CD14-positive monocyte (primary cell): ENCODE measurements around the gene ADORA3. TPM values are rescaled to one million over a fixed set of nuclear protein-coding genes. Genes with fewer than 3 reads are reported as not detected.

Experiments
- DNase-seq, 3 donors: peaks; one replicate each; pipeline ENCODE4 v3.0.0-alpha.2; 2011 to 2022
- H2AFZ ChIP-seq: 2 replicates; pipeline ENCODE4 v1.6.0; 2012; ENCODE audit warnings: mild to moderate bottlenecking, low read depth, low read length, inconsistent platforms; ENCODE audit not compliant: insufficient read depth, poor library complexity, severe bottlenecking
- H3K27ac ChIP-seq, 2 donors: 1 replicate in 1 of 2; 2 replicates in 1 of 2; pipeline ENCODE4 v1.5.1; 2012 to 2013; ENCODE audit warnings: low read length in 2 of 2, control low read depth in 1 of 2, inconsistent platforms in 1 of 2, low read depth in 1 of 2, mild to moderate bottlenecking in 1 of 2
- H3K27me3 ChIP-seq, 2 donors: one replicate each; pipeline versions ENCODE4 v1.6.0 to v1.6.1; 2011 to 2013; ENCODE audit warnings: low read length in 2 of 2; ENCODE audit not compliant: control insufficient read depth in 2 of 2, insufficient read depth in 2 of 2
- H3K36me3 ChIP-seq, 2 donors: replicated peaks in 1 of 2; 1 replicate in 1 of 2; 2 replicates in 1 of 2; pipeline versions ENCODE4 v1.5.1 to v1.6.1; 2012 to 2013; ENCODE audit warnings: low read length in 2 of 2, control low read depth in 1 of 2, inconsistent platforms in 1 of 2, mild to moderate bottlenecking in 1 of 2; ENCODE audit not compliant: insufficient read depth in 2 of 2, control insufficient read depth in 1 of 2
- H3K4me1 ChIP-seq, 2 donors: 1 replicate in 1 of 2; 2 replicates in 1 of 2; pipeline versions ENCODE4 v1.5.1 to v1.6.1; 2012 to 2013; ENCODE audit warnings: low read length in 2 of 2, control low read depth in 1 of 2, inconsistent platforms in 1 of 2, mild to moderate bottlenecking in 1 of 2, moderate library complexity in 1 of 2; ENCODE audit not compliant: insufficient read depth in 2 of 2, control insufficient read depth in 1 of 2
- H3K4me2 ChIP-seq: replicated peaks from 2 replicates; pipeline ENCODE3; 2012; ENCODE audit warnings: low read length, moderate library complexity, mild to moderate bottlenecking; ENCODE audit not compliant: poor library complexity, severe bottlenecking; ENCODE audit errors: extremely low read depth
- H3K4me3 ChIP-seq, 3 experiments: fragments of 200-600 bp in 1 of 3; sonication (generic) in 1 of 3; replicated peaks in 1 of 3; 1 replicate in 2 of 3; 2 replicates in 1 of 3; pipeline ENCODE4 v1.5.1; 2011 to 2013; ENCODE audit warnings: low read length in 3 of 3, mild to moderate bottlenecking in 3 of 3, control low read depth in 2 of 3, low read depth in 2 of 3, inconsistent platforms in 1 of 3, moderate library complexity in 1 of 3
- H3K79me2 ChIP-seq: 2 replicates; pipeline ENCODE4 v1.6.0; 2012; ENCODE audit warnings: mild to moderate bottlenecking, control low read depth, inconsistent platforms, low read length, moderate library complexity; ENCODE audit not compliant: insufficient read depth
- H3K9ac ChIP-seq: 2 replicates; pipeline ENCODE4 v1.6.0; 2017; ENCODE audit warnings: low read length, mild to moderate bottlenecking; ENCODE audit not compliant: insufficient read depth, poor library complexity, severe bottlenecking
- H3K9me3 ChIP-seq, 2 donors: replicated peaks in 1 of 2; 1 replicate in 1 of 2; 2 replicates in 1 of 2; pipeline versions ENCODE4 v1.5.1 to v1.6.1; 2012 to 2013; ENCODE audit warnings: low read length in 2 of 2, control low read depth in 1 of 2; ENCODE audit not compliant: control insufficient read depth in 1 of 2, insufficient read depth in 1 of 2
- H4K20me1 ChIP-seq: 2 replicates; pipeline ENCODE4 v1.6.0; 2012; ENCODE audit warnings: mild to moderate bottlenecking, low read length, control low read depth, moderate library complexity; ENCODE audit not compliant: insufficient read depth
- H3K27ac Mint-ChIP-seq, 7 donors: one replicate each; pipeline ENCODE4 v1.8.0; 2020; ENCODE audit warnings: mild to moderate bottlenecking in 7 of 7, mixed read lengths in 7 of 7, moderate library complexity in 6 of 7, inconsistent platforms in 2 of 7
- H3K27me3 Mint-ChIP-seq, 3 donors: one replicate each; pipeline ENCODE4 v1.8.0; 2021 to 2022; ENCODE audit warnings: low read depth in 3 of 3, mild to moderate bottlenecking in 3 of 3, mixed read lengths in 3 of 3, moderate library complexity in 3 of 3, inconsistent platforms in 1 of 3
- H3K36me3 Mint-ChIP-seq, 2 donors: one replicate each; pipeline ENCODE4 v1.8.0; 2020; ENCODE audit warnings: mixed read lengths in 2 of 2, inconsistent platforms in 1 of 2, mild to moderate bottlenecking in 1 of 2
- H3K4me1 Mint-ChIP-seq: one replicate; pipeline ENCODE4 v1.8.0; 2020; ENCODE audit warnings: mild to moderate bottlenecking, mixed read lengths
- H3K4me3 Mint-ChIP-seq, 2 donors: one replicate each; pipeline ENCODE4 v1.8.0; 2020; ENCODE audit warnings: mild to moderate bottlenecking in 2 of 2, mixed read lengths in 2 of 2, moderate library complexity in 1 of 2
- H3K9me3 Mint-ChIP-seq, 7 donors: one replicate each; pipeline ENCODE4 v1.8.0; 2020 to 2022; ENCODE audit warnings: mixed read lengths in 7 of 7, mild to moderate bottlenecking in 6 of 7, moderate library complexity in 6 of 7, inconsistent platforms in 2 of 7
- WGBS: methylation state at CpG from one replicate; pipeline ENCODE4 v1.1.5; 2013; ENCODE audit warnings: missing lambda C conversion rate; ENCODE audit not compliant: insufficient coverage; 5-methylcytosine and 5-hydroxymethylcytosine counted together
- intact Hi-C, 2 donors: fragments of 100-400 bp; cut with micrococcal nuclease; formaldehyde crosslinking; loops; one replicate each; pipeline versions ENCODE4 v1.15.0 to v1.15.1; 2023
- polyA plus RNA-seq, 3 donors: library from polyadenylated mRNA; depleted of rRNA in 1 of 3; unstranded in 2 of 3; stranded (reverse) in 1 of 3; fragments of 300-500 nt in 2 of 3; fragments of >200 nt in 1 of 3; fragmentation: Illumina TruSeq in 2 of 3; gene quantifications; 1 replicate in 2 of 3; 2 replicates in 1 of 3; pipeline ENCODE4 v1.2.3, GENCODE V29; 2012 to 2021
- TF ChIP-seq, protein P1 (sequence below): fragments of 200-600 bp; IDR thresholded peaks from one replicate; pipeline ENCODE4 v1.8.0; 2022; ENCODE audit warnings: antibody characterized with exemption, mild to moderate bottlenecking

ADORA3 gene
- polyA plus RNA-seq, 3 donors: 1.1 to 2.7 (median 1.2) TPM

DNA sequence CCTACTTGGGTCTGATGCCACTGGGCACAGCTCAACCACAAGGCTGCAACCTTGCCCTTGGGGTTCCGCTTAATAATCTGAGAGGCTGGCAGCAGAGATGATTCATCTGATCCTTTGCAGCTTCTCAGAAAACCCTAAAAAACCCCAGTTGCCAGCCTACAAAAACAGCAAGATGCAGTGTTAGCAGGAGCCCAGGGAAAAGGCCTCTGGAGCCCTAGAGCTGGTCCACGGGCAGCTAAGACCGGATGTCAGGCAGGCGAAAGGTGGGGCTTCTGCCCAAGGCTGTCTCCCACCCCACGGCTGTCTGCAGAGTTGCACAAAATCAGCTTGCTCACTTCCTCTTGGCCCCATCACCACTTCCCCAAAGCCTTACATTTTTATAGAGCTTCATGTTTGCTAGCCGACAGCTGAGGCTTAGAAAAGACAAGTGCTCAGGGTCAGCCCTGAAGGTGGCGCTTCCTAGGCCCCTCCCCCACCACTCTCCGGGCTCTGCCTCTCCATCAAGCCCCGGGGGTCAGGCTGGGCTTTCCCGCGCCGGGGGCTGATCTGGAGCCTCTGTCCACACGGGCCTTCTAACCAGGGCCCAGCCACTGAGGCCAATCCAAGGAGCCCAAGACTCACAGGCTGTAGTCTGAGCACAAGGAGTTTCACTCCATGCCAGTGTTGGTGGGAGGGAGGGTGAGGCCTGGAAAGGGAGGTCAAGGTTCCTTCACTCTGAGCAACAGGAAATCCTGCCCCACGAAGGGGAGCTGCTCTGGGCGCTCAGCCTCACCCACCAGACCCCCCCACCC is 4.2 kb upstream of the ADORA3 start:
- no peaks in the 10 kb centered on the region for H3K27me3 Mint-ChIP-seq
- peak overlapping the region; percentile 49 to 69 for H3K4me3 Mint-ChIP-seq
- H3K4me1 Mint-ChIP-seq: peaks cover 45% of the 10 kb centered on the region
- TF ChIP-seq, protein P1, sequence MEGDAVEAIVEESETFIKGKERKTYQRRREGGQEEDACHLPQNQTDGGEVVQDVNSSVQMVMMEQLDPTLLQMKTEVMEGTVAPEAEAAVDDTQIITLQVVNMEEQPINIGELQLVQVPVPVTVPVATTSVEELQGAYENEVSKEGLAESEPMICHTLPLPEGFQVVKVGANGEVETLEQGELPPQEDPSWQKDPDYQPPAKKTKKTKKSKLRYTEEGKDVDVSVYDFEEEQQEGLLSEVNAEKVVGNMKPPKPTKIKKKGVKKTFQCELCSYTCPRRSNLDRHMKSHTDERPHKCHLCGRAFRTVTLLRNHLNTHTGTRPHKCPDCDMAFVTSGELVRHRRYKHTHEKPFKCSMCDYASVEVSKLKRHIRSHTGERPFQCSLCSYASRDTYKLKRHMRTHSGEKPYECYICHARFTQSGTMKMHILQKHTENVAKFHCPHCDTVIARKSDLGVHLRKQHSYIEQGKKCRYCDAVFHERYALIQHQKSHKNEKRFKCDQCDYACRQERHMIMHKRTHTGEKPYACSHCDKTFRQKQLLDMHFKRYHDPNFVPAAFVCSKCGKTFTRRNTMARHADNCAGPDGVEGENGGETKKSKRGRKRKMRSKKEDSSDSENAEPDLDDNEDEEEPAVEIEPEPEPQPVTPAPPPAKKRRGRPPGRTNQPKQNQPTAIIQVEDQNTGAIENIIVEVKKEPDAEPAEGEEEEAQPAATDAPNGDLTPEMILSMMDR: no peak
- Histone ChIP-seq H3K4me3 (peak overlapping the region; percentile 1 to 64 (median 24)), H3K27me3 (no peaks in the 10 kb centered on the region), H2AFZ (peak overlapping the region; percentile 78), H3K9ac (peak overlapping the region; percentile 95), H4K20me1 (no peaks in the 10 kb centered on the region), H3K4me2 (peak overlapping the region; percentile 77), H3K79me2 (no peaks in the 10 kb centered on the region), H3K36me3 (no peaks in the 10 kb centered on the region), H3K9me3 (no peaks in the 10 kb centered on the region), H3K27ac (peak overlapping the region; percentile 98 to 100), H3K4me1 (peaks cover 74 to 76% of the 10 kb centered on the region in 2 donors)
- intact Hi-C loops: loop anchor here (2.0 to 10.0 kb wide), 5 partner anchors 35 to 227 kb away; partner anchors contain the start of genes C1orf162 (in 2 of the 2) and INKA2 (in 1 of the 2)
- peak; percentile 94 to 95 (median 95) for DNase-seq
- WGBS: 0% methylated on average over 13 of the region's 15 CpGs
- H3K36me3 Mint-ChIP-seq: peaks cover 0 to 2% of the 10 kb centered on the region in 2 donors
- H3K9me3 Mint-ChIP-seq: no peaks in the 10 kb centered on the region
- peak overlapping the region; percentile 89 to 99 (median 99) for H3K27ac Mint-ChIP-seq

DNA sequence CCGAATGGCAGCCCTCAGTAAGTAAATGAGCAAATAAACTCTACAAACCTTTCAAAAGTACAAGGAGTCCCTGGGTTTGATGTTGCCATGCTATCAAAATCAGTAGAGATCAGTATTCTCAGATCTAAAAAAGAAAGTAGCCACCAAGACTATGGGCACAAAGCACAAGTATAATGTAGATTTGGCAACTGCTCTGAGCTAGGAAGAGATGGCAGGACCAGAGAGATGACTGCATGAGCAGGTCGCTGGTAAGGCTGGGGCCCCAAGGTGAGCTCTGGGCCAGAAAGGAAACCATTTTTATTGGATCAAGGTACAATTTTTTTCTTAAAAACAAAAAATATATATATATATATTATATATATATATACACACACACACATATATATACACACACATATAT is 3.1 kb upstream of the ADORA3 start:
- intact Hi-C loops: loop anchor here (2.0 to 10.0 kb wide), 4 partner anchors 34 to 228 kb away; partner anchors contain the start of genes C1orf162 (in 2 of the 2) and INKA2 (in 1 of the 2)
- peak overlapping the region in 1 of 3 experiments; percentile 17 for H3K4me3 ChIP-seq
- H3K27ac Mint-ChIP-seq: peak overlapping the region; percentile 89 to 98 (median 94)
- WGBS: 60% methylated on average over 1 of the region's 2 CpGs
- no peaks in the 10 kb centered on the region for H3K27me3 ChIP-seq
- H2AFZ ChIP-seq: no peak overlapping the region
- H3K9me3 ChIP-seq: no peaks in the 10 kb centered on the region
- H3K27ac ChIP-seq: peak overlapping the region; percentile 97 to 98
- TF ChIP-seq, protein P1: no peak
- H3K36me3 ChIP-seq: no peaks in the 10 kb centered on the region
- peaks cover 48% of the 10 kb centered on the region for H3K4me1 Mint-ChIP-seq
- peaks cover 0 to 2% of the 10 kb centered on the region in 2 donors for H3K36me3 Mint-ChIP-seq
- H3K79me2 ChIP-seq: no peaks in the 10 kb centered on the region
- peaks cover 77 to 78% of the 10 kb centered on the region in 2 donors for H3K4me1 ChIP-seq
- H3K27me3 Mint-ChIP-seq: no peaks in the 10 kb centered on the region
- H3K4me3 Mint-ChIP-seq: no peak overlapping the region
- H3K9me3 Mint-ChIP-seq: no peaks in the 10 kb centered on the region
- H4K20me1 ChIP-seq: no peaks in the 10 kb centered on the region
- no peak for DNase-seq
- H3K9ac ChIP-seq: peak overlapping the region; percentile 58
- peak overlapping the region; percentile 19 for H3K4me2 ChIP-seq
